Stimulated activated CD4-positive, alpha-beta T cell treated with anti-CD3 and anti-CD28 coated beads, Interleukin-4, amount 100 ng/mL, for 48 hours (primary cell): ENCODE measurements around the gene DRD3.

Source experiments
- DNase-seq, 2 donors: peaks; one replicate each; pipeline ENCODE4 v3.0.0-alpha.2; 2020; ENCODE audit warnings: low read depth in 2 of 2

The DRD3 gene

DNA sequence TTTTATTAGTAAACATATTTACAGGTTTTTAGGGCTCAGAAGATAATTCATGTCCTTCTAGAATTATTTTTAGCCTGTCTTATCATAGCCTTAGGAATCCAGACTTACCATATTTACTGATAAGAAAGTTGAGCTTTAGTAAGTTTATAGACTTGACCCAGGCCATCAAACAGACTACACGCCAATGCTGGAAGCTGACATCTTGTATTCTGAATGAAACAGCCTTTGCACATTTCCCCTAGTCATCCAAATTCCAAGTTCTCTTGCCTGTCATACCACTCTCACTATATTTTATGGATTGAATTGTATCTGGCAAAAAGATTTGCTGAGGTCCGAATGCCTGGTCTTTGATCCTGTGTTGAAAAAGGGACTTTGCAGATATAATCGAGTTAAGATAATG is 58.6 kb downstream of the DRD3 start:
- DNase-seq: no peak

DNA sequence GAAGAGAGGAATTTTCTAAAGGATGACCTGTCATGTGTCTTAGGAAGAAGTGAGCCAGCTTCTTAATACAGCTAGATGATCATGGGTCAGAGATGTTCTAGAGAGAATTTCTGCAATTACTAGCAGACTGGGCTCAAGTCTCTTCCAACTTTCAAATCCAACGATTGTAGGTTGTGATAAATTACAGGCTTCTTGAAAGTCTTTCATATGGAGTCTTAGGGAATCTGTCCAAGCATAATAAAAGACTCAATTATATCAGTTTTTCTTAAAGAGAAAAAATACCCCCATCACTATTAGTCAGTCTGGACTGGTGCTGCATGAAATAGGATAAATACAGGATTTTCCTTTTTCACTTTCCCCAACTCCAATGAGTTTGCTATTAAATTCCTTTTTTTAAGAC is 59.1 kb downstream of the DRD3 start:
- no peak for DNase-seq

DNA sequence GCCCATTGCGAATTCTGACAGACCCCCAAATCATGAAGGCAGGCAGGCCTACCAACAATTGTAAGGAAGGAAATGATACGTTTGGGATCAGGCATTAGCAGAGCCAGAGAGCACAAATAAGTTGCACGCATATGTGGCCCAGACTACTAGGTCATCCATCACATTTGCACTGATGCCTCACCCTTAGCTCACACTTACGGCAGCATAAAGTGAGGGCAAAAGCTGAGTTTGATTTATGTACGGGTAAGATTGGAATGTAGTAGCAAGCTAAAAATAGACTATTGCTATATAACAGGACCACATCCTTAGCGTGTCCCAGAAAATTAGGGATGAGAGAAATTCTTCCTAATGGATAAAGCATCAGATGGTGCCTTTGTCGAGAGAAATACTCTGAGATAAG is 63.7 kb downstream of the DRD3 start:
- DNase-seq: no peak

DNA sequence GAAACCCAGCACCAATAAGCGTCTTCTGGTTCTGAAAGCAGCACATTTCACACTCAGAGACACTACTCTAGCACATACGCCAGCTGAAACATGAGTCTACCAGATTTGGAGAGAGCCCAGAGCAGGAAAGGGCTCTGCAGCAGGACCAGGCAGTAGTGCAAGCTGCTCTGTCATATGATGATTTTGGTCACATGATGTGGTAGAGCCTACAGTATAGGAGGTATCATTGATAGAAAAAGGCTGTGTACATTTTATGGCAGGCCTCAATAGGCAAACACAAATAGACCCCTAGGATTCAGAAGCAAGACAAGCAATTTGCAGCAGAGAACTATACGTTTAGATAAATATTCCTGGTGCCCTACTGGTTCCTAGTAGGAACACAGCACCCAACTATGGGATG is 64.1 kb downstream of the DRD3 start:
- no peak for DNase-seq

DNA sequence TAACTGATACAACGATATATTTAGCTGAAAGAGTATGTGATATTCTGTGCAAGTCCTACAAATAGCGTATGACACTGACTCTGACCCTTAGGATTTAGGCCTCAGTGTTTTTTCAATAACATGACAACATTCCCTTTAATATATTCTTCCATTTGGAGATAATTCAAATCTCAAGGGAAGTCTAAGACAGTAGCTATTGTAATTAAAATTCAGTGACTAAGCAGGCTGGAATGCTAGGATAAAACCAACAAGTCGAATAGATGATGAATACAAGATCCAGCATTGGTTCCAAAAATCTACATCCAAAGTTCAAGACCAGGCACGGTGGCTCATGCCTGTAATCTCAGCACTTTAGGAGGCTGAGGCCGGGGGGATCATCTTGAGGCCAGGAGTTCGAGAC is 66.2 kb downstream of the DRD3 start:
- DNase-seq: no peak

DNA sequence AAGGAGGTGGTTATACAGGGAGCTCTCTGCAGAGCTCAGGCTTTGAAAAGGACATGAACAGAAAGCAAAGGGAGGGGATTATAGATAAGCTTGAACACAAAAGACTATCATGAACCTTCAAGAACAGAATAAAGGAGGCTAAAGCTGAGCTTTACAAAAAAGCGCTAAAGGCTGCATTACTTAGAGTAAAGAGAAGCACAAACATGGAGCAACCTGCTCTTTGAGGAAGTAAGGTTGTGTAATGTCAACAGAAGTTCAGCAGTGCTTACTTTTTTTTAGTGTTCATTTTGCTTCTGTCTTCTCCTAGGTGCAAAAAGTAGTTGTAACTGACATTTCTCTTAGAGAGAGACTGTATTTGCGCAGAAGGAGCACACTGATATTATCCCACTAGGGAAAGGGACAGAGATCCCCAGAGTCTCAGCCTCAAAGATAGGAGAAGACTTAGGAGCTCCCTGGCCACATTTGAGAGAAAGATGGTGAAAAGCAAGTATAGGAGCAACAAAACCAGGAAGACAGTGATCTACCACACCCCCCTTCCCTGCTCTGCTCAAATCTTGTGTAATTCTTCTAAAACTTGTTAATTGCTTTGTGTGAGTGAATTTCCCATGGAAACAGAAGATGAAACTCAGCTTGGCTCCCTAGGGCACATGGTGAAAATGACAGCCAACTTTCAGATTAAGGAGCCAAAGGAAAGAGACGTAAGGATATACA is 67.6 kb downstream of the DRD3 start:
- no peak for DNase-seq

DNA sequence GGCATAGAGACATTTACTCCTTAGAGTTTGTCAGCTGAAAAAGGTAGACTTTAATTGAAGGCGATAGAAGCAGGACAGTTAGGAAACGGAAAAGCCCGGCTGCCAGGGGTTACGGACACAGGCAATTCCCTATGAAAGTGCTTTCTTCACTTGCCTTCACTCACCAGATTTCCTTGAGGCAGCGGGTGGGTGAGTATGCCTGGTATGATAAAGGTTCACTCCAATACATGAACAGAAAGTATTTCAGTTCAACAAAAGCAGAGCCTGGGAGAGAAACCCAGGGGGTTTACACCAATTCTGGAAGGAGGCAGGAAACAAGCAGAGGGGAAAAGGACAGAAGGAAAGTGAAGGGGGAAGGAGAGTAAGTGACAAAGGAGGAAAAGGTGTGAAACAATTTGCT is 68.4 kb downstream of the DRD3 start:
- no peak for DNase-seq

DNA sequence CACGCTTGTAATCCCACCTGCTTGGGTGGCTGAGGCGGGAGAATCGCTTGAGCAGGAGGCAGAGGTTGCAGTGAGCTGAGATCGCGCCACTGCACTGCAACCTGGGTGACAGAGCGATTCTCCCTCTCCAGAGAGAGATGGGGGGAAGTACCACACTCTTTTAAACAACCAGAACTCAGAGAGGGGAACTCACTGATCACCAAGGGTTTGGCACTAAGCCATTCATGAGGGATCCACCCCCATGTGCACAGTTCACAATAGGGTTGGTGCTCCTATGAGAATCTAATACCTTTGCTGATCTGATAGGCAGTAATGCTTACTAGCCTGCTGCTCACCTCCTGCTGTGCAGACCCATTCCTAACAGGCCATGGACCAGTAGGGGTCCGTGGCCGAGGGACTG is 70.7 kb downstream of the DRD3 start:
- DNase-seq: no peak

DNA sequence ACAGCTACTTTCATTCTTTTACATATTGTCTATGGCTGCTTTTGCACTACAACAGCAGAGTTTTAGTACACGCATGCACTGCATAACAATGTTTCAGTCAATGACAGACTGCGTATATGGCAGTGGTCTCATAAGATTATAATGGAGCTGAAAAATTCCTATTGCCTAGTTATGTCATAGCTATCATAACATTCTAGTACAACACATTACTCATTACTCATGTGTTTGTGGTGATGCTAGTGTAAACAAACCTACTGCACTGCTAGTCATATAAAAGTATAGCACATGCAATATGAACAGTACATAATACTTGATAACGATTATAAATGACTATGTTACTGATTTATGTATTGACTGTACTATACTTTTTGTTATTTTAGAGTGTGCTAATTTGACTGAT is 74.4 kb downstream of the DRD3 start:
- DNase-seq: no peak

DNA sequence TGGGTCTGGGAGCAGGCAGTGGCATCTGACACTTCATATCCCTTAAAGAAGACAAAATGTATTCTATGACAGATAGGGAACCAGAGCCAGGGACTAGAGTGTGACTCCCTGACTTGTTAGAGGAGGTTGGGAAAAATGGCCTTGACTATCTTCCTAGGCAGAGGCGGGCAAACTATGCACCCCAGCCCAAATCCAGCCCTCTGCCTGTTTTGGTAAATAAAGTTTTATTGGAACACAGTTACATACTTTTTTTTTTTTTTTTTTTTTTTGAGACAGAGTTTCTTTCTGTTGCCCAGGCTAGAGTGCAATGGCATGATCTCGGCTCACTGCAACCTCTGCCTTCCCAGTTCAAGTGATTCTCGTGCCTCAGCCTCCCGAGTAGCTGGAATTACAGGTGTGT is 75.0 kb downstream of the DRD3 start:
- DNase-seq: no peak

DNA sequence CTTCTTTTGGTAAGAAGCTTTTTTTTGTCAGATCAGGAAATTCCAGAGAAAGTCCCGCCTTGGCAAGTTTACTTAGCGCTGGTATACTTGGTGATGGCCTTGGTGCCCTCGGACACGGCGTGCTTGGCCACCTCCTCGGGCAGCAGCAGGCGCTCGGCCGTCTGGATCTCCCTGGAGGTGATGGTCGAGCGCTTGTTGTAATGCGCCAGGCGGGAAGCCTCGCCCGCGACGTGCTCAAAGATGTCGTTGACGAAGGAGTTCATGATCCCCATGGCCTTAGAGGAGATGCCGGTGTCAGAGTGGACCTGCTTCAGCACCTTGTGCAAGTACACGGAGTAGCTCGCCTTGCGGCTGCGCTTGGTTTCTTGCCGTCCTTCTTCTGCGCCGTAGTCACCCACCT is 75.7 kb downstream of the DRD3 start:
- no peak for DNase-seq

DNA sequence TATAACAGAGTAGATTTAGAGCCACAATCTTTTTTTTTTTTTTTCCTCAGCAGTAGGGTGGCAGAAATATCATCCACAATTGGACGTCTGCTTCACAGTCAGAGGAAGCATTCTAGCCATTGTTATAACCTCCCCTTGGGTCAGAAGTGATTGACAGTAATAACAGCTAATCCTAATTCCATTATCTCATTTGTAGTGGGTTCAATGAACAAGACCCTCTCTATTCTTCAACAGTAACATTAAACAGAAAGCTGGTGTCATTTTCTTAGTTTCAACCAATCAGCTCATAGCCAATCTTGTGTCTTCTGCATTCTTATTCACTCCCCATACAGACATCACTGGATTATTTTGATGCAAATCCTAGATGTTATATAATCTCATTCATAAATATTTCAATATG is 77.8 kb downstream of the DRD3 start:
- DNase-seq: no peak

DNA sequence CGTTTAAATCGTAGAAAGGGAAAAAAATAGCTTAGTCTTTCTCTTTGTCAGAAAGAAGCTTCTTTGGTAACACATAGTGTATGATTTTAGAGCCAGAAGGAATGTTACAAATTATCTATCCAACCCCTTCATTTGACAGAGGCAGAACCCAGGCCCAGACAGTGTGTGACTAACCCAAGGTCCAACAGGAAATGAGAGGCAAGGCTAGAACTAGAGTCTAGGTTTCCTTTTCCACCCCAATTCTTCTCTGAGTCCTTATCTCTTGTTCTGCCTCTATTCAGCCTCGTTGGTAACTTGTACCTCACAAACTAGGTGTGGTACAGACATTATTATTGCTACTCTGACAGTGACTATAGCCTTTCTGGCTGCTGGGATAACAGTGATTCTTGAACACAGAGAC is 83.1 kb downstream of the DRD3 start:
- no peak for DNase-seq

DNA sequence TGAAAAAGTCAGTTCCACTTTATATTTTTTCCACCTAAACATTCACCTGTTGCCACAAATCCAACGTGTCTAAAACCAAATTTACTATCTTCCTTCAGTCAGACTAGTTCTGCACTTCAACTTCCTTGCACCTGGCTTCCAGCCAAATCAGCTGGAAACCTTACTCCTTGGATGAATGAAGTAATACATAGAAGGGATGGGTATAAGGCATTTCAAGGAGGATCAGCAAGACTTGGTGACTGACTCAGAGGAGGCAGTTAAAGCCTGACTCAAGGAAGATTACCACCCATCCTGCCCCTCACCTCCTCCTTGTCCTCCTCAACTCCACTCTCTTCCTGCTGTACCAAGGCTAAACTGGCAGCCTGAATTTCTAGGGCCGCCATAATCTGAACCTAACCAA is 85.3 kb downstream of the DRD3 start:
- DNase-seq: no peak

DNA sequence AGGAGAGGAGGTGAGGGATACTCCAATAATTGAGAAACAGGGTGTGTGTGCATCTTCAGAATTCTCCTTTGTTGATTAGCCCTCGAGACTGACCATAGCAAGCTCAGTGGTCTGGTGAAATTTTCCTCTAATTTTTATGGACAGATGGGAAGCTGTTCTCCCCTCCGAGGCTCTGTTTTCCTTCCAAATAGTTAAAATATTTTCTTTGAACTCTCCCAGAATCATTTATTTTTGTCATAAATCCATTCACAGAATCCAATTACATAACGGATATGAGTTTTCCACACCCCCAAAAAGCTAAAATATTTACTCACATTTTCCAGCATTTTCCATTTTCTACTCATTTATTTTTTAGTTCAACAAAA is 85.9 kb downstream of the DRD3 start:
- DNase-seq: no peak

DNA sequence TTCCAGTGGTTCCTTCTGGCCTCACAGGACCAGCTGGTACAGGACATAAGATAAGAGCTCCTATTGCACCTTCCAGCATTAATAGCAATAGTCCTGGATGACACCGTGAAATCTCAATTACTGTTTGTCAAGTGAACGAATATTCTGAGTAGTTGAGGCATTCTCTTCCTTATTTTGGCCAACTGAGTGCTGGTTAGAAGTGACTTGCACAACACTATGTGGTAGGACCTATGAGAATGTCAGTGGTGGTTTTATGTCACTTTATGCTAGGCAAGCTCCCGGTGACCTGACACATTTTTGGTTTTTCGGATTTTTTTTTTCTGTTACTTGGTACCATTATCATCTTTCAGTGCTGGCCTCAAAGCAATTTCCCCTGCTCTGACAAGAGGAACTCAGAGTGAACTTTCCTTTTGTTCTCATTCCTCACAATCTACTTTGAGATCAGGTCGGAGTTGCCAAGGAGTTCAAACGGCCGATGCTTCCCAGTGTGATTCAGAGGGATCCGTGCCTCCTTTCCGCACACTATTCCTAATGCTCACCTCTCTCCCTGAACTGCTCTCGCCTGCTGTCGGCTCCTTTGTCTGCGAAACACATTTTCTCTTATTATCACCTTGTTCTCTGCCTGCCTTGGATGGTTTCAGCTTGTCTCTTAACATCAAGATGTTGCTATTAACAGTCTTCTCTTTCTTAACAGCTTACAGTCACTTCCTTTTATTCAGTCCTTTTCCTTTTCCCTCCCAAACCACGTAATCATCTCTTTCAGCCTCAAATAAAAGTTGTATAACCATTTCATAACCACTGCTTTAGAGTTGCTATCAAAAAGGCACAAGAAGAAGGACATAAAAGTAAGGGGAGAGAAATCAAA is 86.5 kb downstream of the DRD3 start:
- DNase-seq: no peak

DNA sequence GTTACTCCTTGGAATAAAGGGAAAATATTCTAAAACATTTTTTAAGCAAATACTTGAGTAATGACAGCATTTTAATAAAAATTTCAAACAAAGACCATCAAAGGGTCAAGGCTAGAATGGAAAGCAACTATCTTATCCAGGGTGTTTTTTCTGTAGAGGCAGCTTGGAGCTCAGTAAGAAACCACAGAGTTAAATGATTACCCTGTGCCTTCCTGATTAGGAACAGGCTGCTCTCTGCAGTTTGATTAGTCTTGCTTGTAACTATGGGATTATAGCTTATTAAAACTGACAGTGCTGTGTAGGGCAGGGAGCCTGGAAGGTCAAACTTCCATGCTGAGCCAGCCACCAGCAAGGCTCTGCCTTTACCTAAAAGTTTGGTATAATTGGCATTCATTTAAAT is 89.2 kb downstream of the DRD3 start:
- DNase-seq: no peak

DNA sequence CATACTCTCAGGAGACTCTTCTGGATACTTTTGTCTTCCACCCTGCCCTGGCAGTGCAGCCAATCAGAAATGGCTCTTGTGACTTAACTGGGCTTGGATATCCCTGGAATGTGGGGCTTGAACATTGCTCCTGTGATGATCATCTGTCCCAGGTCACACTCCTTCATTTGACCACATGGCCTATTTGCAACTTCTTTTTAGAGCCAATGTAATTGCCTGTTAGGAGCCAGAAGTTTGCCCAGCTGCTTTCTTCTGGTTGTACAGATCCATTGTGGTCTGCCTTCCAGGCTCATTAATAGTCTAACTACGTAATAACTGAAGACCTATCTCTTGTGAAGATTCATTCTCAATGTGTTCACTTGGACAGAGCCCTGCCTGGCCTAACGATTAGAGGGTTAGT is 92.5 kb downstream of the DRD3 start:
- no peak for DNase-seq

DNA sequence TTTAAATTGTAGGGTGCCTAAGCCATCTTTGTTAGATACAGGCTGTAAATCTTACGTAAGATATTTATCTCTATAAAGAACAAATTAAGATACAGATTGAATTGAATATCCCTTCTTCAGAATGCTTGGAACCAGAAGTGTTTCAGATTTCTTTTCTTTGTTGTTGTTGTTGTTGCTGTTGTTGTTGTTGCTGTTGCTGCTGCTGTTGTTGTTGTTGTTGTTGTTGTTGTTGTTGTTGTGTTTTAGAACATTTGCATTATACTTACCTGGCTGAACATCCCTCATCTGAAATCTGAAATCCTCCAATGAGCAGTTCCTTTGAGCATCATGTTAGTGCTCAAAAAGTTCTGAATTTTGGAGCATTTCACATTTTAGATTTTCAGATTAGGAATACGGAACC is 95.7 kb downstream of the DRD3 start:
- DNase-seq: no peak

DNA sequence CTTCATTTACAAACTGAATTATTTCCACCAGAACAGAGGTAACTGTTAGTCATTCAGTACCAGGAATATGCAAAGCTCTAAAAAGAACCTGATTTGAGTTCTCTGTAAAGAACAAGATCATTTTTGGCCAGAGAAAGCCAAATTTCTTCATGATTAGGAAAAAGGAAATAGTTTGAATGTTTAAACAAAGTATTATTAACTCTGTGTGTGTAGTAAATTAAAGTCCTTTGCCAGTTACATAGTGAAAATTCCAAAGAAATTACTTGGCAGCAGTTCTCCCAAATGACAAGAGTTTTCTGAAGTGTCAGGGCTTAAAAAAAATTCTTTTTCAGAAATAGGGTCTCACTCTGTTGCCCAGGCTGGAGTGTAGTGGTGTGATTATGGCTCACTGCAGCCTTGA is 97.8 kb downstream of the DRD3 start:
- no peak for DNase-seq

DNA sequence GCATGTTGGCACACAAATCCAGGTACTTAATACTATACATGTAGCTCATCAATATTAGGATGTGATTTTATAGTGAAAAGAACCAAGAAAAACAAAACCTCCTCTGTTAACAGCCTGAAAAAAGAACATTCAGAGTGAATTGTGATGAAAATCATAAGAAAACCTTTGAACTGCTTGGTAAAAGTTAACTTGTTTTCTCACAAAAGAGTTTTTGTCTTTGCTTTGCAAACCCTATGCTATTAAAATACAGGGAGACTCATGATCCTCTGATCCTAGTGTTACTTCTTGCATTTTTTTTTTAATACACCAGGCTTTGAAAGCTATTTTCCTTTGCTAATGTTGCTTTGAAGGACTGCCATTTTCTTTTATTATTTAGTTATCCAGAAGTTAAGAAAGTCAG is 98.7 kb downstream of the DRD3 start:
- DNase-seq: no peak

DNA sequence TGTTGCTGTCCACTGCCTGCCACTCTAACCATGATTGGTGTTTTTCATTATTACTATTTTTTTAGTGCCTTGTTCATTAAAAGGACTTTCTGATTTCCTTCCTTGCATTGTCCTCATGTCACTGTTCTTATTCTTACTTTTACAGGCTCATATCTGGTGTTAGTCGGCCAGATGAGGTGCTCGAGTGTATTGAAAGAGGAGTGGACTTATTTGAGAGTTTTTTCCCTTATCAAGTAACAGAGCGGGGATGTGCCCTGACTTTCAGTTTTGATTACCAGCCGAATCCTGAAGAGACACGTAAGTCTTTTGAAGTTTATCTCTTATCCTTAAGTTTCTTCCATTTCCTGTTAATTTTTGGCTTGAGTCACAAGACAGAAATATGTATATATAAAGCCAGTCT is 99.1 kb downstream of the DRD3 start:
- no peak for DNase-seq

DNA sequence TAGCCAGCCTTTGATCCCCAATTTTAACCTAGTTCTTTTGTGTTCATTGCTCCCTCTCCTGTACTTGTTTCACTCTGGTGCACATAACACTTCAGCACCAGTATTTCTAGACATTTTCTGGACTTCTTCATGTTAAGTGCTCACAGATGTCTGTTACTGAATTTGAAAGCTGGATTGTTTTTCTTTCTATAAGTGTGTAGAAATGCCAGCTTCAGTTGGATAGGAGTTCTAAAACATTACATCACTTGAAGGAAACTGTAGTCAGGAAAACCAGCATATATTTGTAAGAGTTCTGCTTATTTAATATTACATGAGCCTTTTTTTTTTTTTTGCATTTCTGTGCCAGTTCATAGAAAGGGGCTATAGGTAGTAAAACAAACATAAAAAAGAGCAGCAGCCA is 100.7 kb downstream of the DRD3 start:
- no peak for DNase-seq
